ENCODE data around the gene HAUS2.

DNA sequence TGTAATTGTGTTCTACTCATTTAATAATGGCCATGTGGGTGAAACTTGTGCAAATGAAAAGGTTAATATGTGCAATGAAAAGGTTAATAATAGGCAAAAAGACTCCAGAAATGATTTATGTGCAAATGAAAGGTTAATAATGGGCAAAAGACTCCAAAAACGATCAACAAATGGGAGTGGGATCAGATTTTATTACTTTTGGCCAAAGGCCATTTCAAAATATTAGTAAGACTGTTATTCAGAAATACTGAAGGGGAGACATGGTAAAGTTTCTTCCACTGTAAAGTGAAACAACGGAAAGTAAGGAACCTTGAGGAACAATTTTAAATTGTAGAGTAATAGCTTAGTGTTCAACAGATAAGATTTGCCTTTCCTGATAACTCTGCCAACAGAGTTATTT lies 67.5 kb downstream of the HAUS2 start:
- TF ChIP-seq, protein P1, sequence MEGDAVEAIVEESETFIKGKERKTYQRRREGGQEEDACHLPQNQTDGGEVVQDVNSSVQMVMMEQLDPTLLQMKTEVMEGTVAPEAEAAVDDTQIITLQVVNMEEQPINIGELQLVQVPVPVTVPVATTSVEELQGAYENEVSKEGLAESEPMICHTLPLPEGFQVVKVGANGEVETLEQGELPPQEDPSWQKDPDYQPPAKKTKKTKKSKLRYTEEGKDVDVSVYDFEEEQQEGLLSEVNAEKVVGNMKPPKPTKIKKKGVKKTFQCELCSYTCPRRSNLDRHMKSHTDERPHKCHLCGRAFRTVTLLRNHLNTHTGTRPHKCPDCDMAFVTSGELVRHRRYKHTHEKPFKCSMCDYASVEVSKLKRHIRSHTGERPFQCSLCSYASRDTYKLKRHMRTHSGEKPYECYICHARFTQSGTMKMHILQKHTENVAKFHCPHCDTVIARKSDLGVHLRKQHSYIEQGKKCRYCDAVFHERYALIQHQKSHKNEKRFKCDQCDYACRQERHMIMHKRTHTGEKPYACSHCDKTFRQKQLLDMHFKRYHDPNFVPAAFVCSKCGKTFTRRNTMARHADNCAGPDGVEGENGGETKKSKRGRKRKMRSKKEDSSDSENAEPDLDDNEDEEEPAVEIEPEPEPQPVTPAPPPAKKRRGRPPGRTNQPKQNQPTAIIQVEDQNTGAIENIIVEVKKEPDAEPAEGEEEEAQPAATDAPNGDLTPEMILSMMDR (IDR thresholded peaks at IDR 0.05; ENCODE audit: extremely low read depth in 1 of 2, insufficient read depth in 1 of 2, low read depth in 1 of 2, low read length in 2 of 2), result no peak
- TF ChIP-seq EZH2 (IDR thresholded peaks at IDR 0.05; ENCODE audit: borderline replicate concordance, low read depth, low read length, severe bottlenecking) (no peak), MYC (IDR thresholded peaks at IDR 0.05; ENCODE audit: low read depth, low read length) (no peak), POLR2AphosphoS5 (IDR thresholded peaks at IDR 0.05; ENCODE audit: insufficient read depth, low read depth, low read length) (no peak), POLR2A (IDR thresholded peaks at IDR 0.05; ENCODE audit: low read depth, low read length) (no peak), GATA2 (IDR thresholded peaks at IDR 0.05; ENCODE audit: insufficient read depth, insufficient read length, low read depth, low read length) (no peak), FOS (IDR thresholded peaks at IDR 0.05; ENCODE audit: borderline replicate concordance, insufficient read depth, low read length) (no peak)
- TF ChIP-seq, protein P2, sequence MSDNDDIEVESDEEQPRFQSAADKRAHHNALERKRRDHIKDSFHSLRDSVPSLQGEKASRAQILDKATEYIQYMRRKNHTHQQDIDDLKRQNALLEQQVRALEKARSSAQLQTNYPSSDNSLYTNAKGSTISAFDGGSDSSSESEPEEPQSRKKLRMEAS (IDR thresholded peaks at IDR 0.05; ENCODE audit: insufficient read depth, insufficient read length), result no peak

All from endothelial cell of umbilical vein (primary cell).